ENCODE results near the gene IQGAP3.

Gene IQGAP3

DNA sequence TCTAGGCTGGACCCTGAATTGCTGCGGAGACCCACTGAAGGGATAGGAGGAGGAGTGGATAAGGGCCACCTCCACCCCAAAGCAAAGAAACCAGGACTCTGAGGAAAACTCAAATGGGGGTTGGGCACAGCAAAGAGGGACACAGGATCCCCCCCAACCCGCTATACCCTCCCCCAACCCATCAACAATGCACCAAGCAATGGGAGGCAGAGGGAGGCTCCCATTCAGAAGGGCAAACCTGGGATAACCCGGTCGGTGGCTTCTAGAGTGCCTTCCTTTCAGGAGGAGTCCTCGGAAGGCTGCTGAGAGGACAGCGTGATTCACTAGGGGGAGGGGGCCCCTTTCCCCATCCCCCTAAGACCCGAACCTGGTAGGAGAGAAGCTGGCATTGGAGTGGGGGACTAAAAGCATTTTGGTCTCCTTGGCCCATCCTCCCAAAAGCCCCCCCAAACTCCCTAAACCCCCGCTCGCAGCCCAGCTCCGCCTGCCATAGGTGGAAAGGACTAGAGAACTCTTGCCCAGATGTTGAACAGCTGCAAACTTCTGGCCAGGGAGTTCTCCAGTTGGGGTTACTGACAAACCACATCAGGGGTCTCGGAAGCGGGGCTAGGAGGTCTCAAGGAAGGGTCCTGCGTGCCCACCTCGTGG lies 73.0 kb downstream of the IQGAP3 start:
- Histone ChIP-seq H3K9me3 (replicated peaks in 1 of 11) (no peaks in the 10 kb centered on the region), H3K4me3 (peak overlapping the region; percentile 89 to 99 (median 98)), H3K27me3 (no peaks in the 10 kb centered on the region), H3K4me1 (peaks cover 67 to 71% (median 69%) of the 10 kb centered on the region in 10 experiments), H4K20me1 (peaks cover 52 to 61% (median 58%) of the 10 kb centered on the region in 11 experiments), H3K9ac (peak overlapping the region; percentile 93 to 100 (median 98)), H3K4me2 (peak overlapping the region; percentile 92 to 100 (median 98)), H3K36me3 (peaks cover 16 to 50% (median 40%) of the 10 kb centered on the region in 11 experiments), H3K27ac (peak overlapping the region; percentile 69 to 100 (median 98))
- no peak for TF ChIP-seq Cebpa-rat (IDR thresholded peaks at IDR 0.05)

DNA sequence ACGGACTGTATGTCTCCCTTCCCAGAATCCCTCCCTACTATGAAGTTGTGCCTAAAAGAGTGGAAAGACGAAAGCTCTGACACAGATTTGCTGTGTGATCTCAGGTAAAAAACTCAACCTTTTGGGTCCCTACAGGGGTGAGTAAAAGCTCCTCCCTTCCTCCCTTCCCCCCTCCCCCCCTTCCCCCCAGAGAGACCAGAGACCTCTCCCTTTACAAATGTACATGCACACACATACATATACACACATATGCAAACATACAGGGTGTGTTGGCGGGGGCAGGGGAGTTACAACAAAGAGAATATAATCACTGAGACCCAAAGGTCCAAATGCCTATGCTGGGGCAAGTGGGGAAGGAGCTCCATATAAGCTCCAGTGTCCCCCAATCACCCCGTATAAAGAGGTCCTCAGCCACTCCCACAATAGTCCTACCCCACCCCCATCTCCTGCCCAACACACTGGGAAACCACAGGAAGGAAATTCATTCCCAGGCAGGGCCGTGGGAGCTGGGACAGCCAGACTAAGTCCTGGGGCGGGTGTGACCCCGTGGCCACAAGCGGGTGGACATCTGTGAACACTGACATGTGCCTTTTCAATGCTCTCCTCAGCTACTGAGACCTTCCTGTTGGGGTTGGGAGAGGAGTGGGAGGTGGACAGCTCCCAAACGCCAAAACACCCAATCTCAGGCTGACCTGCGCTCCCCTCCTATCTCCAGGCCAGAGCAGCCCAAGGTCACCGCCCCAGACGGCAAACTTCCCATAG lies 73.8 kb downstream of the IQGAP3 start:
- peak overlapping the region; percentile 89 to 99 (median 98) for H3K4me3 ChIP-seq
- peaks cover 18 to 57% (median 43%) of the 10 kb centered on the region in 11 experiments for H3K36me3 ChIP-seq
- H3K27me3 ChIP-seq, result no peaks in the 10 kb centered on the region
- no peak for TF ChIP-seq Cebpa-rat (IDR thresholded peaks at IDR 0.05)
- peak overlapping the region; percentile 92 to 100 (median 98) for H3K4me2 ChIP-seq
- H3K27ac ChIP-seq, result peak overlapping the region; percentile 69 to 100 (median 98)
- H3K9ac ChIP-seq, result peak overlapping the region; percentile 93 to 100 (median 98)
- no peaks in the 10 kb centered on the region for H3K9me3 ChIP-seq (replicated peaks in 1 of 11)
- peaks cover 67 to 71% (median 69%) of the 10 kb centered on the region in 10 experiments for H3K4me1 ChIP-seq
- H4K20me1 ChIP-seq, result peaks cover 59 to 68% (median 65%) of the 10 kb centered on the region in 11 experiments

DNA sequence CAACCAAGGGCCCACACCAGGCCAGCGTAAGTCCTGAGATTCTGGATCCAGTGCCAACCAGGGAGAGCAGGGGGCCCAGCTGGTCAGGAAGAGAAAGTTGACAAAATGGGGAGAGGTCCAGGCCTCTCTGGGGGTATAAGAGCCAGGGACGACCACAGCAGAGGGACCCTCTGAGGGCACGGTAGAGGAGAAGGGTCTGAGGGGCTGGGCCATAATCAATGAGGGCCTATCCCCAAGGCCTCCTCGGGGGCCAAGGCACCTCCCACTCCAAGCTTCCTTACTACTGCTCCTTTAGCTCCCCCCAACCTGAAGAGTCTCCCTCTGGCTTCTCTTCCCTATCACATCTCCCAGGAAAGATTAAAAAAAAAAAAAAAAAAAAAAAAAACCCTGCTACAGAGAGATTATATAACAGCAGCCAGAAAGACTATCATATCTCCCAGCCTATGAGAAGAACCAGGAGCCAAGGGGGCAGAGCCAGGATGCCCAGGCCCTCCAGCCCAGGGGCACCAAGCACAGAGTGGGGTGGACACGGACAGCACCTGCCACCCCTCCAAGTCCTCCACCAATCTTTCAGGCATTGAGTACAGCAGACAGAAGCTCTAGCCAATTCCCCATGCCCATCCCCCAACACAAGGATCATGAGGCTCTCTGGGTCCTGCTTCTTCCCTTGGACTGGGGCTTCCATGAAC lies 74.5 kb downstream of the IQGAP3 start:
- H3K4me2 ChIP-seq, result peak overlapping the region; percentile 92 to 100 (median 98)
- peaks cover 62 to 75% (median 68%) of the 10 kb centered on the region in 11 experiments for H4K20me1 ChIP-seq
- H3K9ac ChIP-seq, result peak overlapping the region; percentile 93 to 100 (median 98)
- no peaks in the 10 kb centered on the region for H3K27me3 ChIP-seq
- peaks cover 18 to 63% (median 45%) of the 10 kb centered on the region in 11 experiments for H3K36me3 ChIP-seq
- H3K4me3 ChIP-seq, result peak overlapping the region; percentile 89 to 99 (median 98)
- peaks cover 67 to 71% (median 69%) of the 10 kb centered on the region in 10 experiments for H3K4me1 ChIP-seq
- no peaks in the 10 kb centered on the region for H3K9me3 ChIP-seq (replicated peaks in 1 of 11)
- H3K27ac ChIP-seq, result peak overlapping the region; percentile 29 to 100 (median 97); a peak in 21 of 22 replicates
- no peak for TF ChIP-seq Cebpa-rat (IDR thresholded peaks at IDR 0.05)

DNA sequence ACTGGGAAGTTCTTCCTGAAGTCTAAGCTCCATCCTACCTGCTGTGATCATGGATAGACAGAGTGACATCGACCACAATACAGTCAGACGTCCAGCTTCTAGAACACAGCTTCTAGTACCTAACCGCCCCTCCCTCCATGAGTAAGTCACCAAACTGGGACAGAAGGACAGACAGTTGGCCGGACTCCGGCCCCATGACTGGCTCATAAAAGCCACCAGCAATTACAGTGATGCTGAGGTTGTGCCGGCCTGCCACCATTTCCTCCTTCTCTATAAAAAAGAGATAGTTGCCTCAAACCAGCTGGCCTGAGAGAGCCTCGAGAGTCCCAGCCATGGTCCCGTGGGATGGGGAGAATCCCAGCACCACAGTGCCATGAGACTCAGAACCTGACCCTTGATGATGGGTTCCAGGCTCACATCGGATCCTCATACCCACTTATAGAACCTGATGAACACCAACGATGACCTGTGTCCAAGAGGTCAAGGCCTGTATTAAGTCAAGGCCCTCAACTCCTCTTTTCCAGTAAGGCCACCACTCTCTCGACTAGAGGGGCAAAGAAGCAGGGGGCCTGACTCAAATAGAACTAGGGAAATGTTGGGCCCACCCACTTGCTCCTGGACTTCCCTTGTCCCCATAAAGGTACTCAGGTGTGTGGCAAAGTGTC lies 75.2 kb downstream of the IQGAP3 start:
- Histone ChIP-seq H3K4me2 (peak overlapping the region; percentile 92 to 100 (median 98)), H3K36me3 (peaks cover 18 to 63% (median 45%) of the 10 kb centered on the region in 11 experiments), H3K4me1 (peaks cover 65 to 71% (median 69%) of the 10 kb centered on the region in 10 experiments), H3K27me3 (no peaks in the 10 kb centered on the region), H3K27ac (peak overlapping the region; percentile 29 to 100 (median 97); a peak in 21 of 22 replicates), H3K9me3 (replicated peaks in 1 of 11) (no peaks in the 10 kb centered on the region), H4K20me1 (peaks cover 62 to 82% (median 74%) of the 10 kb centered on the region in 11 experiments), H3K4me3 (peak overlapping the region; percentile 89 to 99 (median 98)), H3K9ac (peak overlapping the region; percentile 93 to 100 (median 98))
- no peak for TF ChIP-seq Cebpa-rat (IDR thresholded peaks at IDR 0.05)

DNA sequence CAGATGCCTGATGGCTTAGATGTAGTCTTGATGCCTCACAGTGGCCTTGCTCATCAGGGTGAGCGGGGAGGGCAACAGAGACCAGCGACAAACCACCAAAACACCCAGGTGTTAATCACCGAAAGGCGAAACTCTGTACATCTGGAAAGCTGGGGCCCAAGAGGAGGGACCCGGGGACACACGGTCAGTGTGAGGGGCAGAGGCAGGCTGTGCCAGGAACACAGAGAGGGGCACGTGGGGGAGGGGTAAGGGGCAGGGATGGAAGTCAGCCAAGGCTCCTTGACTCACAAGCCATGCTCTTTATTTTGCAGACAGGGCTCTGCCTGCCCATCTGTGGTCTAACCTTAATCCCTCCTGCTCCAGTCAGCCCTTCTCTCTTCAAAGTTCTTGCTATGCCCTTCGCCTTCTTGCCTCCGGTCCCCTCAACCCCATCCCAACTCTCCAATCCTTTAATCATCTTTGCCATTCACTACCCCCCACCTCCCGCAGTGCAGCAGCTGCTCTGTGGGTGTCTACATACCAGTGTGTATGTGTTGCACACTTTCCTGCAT lies 76.1 kb downstream of the IQGAP3 start:
- peaks cover 66 to 71% (median 70%) of the 10 kb centered on the region in 10 experiments for H3K4me1 ChIP-seq
- no peak for TF ChIP-seq Cebpa-rat (IDR thresholded peaks at IDR 0.05)
- H4K20me1 ChIP-seq, result peaks cover 62 to 91% (median 79%) of the 10 kb centered on the region in 11 experiments
- H3K4me3 ChIP-seq, result peak overlapping the region; percentile 89 to 99 (median 98)
- H3K9ac ChIP-seq, result peak overlapping the region; percentile 93 to 100 (median 98)
- no peaks in the 10 kb centered on the region for H3K9me3 ChIP-seq (replicated peaks in 1 of 11)
- no peaks in the 10 kb centered on the region for H3K27me3 ChIP-seq
- H3K4me2 ChIP-seq, result peak overlapping the region; percentile 92 to 100 (median 98)
- peaks cover 18 to 63% (median 49%) of the 10 kb centered on the region in 11 experiments for H3K36me3 ChIP-seq
- H3K27ac ChIP-seq, result peak overlapping the region in 10 of 11 experiments; percentile 48 to 100 (median 98); a peak in 20 of 22 replicates

DNA sequence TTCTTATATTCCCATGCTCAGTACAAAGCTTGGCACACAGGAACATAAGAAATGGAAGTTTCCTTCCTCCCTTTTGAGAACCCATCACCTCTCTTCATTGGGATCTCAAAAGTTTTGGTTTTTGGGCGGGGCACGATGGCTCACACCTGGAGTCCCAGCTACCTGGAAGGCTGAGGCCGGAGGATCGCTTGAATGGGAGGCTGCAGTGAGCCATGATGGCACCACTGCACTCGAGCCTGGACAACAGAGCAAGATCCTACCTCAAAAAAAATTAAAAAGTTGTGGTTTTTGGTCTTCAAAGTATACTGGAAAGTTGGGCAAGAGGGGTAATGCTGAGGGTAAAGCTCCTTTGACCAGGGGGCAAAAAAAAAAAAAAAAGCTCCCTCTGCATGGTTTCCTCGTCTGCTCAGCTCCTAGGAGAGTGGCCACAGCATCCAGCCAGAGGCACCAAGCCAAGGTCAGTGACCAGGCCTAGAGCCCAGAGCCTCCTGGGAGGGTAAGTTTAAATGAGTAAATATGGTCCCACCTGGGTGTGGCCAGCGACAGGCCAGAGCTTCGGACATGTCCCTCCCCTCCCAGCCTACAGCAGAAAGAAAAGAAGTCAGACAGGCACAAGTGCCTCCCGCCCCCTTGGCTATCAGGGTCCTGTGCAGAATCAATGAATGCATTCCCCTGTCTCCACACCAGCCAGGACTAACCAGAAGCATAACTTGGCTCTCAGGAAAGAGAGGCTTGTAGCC lies 76.8 kb downstream of the IQGAP3 start:
- TF ChIP-seq Cebpa-rat (IDR thresholded peaks at IDR 0.05), result no peak
- Histone ChIP-seq H3K4me1 (peaks cover 73 to 78% (median 77%) of the 10 kb centered on the region in 10 experiments), H3K27ac (peak overlapping the region in 10 of 11 experiments; percentile 48 to 100 (median 98); a peak in 20 of 22 replicates), H3K27me3 (no peaks in the 10 kb centered on the region), H3K9me3 (replicated peaks in 1 of 11) (no peaks in the 10 kb centered on the region), H3K4me3 (peak overlapping the region; percentile 89 to 99 (median 98)), H3K4me2 (peak overlapping the region; percentile 92 to 100 (median 98)), H3K36me3 (peaks cover 18 to 63% (median 49%) of the 10 kb centered on the region in 11 experiments), H3K9ac (peak overlapping the region; percentile 93 to 100 (median 98)), H4K20me1 (peaks cover 62 to 98% (median 81%) of the 10 kb centered on the region in 11 experiments)

DNA sequence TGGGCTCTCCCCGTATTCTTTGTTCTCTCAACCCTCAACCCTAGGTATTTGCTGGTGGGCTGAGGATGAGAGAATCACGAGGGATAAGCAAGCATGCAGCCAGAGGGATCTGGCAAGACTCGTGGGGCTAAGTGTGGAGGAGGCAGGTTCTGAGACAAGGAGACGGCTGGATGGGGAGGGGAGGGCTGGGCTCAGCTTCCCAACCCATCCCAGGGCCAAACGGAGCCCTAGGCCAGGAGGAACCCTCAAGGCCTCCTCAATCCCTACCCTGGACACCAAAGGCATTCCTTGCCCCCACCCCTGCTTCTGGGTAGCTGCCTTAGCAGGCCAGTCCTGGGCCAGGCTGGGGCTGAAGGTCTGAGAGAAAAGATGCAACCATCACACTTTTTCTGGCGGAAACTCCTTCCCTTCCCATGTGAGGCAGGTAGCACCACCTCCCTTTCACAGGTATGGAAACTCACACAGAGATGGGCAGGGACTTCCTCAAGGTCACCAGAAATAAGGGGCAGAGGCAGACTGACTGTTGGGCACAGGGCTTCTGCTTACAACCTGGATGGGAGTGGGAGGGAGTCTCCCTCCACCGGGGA lies 78.0 kb downstream of the IQGAP3 start:
- Histone ChIP-seq H3K36me3 (peaks cover 18 to 62% (median 47%) of the 10 kb centered on the region in 11 experiments), H3K9me3 (replicated peaks in 1 of 11) (no peaks in the 10 kb centered on the region), H3K4me3 (peak overlapping the region; percentile 35 to 99 (median 96); a peak in 19 of 20 replicates), H3K9ac (peak overlapping the region; percentile 78 to 100 (median 98)), H4K20me1 (peaks cover 62 to 100% (median 84%) of the 10 kb centered on the region in 11 experiments), H3K4me2 (peak overlapping the region; percentile 92 to 100 (median 98)), H3K27me3 (no peaks in the 10 kb centered on the region), H3K27ac (peak overlapping the region; percentile 61 to 100 (median 97); a peak in 21 of 22 replicates), H3K4me1 (peaks cover 85 to 90% (median 89%) of the 10 kb centered on the region in 10 experiments)
- no peak for TF ChIP-seq Cebpa-rat (IDR thresholded peaks at IDR 0.05)
